ENCODE results near the gene KIF25.
"Not testable (repeated sequence)": the region's sequence is repeated elsewhere in the genome, so short reads cannot be mapped to it uniquely, and the experiment has no call there.

Gene KIF25

DNA sequence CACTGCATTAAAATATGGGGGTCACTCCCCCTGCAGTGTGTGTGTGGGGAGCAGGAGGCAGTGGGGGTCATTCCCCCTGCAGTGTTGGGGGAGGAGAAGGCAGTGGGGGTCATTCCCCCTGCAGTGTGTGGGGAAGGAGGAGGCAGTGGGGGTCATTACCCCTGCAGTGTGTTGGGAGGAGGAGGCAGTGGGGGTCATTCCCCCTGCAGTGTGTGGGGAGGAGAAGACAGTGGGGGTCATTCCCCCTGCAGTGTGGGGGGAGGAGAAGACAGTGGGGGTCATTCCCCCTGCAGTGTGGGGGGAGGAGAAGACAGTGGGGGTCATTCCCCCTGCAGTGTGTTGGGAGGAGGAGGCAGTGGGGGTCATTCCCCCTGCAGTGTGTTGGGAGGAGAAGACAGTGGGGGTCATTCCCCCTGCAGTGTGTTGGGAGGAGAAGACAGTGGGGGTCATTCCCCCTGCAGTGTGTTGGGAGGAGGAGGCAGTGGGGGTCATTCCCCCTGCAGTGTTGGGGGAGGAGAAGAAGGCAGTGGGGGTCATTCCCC, 21.3 kb upstream of the KIF25 start:
- not testable (repeated sequence) for FAIRE-seq

- FAIRE-seq, result no peak
Observed at GRCh38 chr6:167976708-167977107, 20.8 kb upstream of the KIF25 start.

- FAIRE-seq, result no peak
Observed at GRCh38 chr6:167977717-167978467, 19.6 kb upstream of the KIF25 start.

GRCh38 chr6:167978607-167979006, 18.9 kb upstream of the KIF25 start:
- FAIRE-seq, result no peak

- FAIRE-seq, result no peak
Observed at GRCh38 chr6:167979436-167980139, 17.9 kb upstream of the KIF25 start.

- FAIRE-seq, result no peak
Observed at GRCh38 chr6:167980911-167981580, 16.4 kb upstream of the KIF25 start.

DNA sequence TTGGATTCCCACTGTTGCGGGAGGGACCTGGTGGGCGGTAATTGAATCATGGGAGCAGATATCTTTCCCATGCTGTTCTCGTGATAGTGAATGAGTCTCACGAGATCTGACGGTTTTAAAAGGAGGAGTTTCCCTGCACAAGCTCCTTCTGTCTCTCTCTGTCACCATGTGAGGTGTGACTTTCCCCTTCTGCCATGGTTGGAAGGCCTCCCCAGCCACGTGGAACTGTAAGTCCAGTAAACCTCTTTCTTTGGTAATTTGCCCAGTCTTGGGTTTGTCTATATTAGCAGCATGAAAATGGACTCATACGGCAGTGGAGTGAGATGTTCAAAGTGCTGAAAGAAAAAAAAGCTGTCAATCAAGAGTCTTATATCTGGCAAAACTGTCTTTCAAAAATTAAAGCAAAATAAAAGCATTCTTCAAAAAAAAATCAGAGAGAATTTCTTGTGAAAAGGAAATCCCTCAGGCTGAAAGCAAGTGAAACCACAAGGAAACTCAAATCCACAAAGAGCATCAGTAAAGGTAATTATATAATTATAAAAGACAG, 15.5 kb upstream of the KIF25 start:
- FAIRE-seq, result no peak

DNA sequence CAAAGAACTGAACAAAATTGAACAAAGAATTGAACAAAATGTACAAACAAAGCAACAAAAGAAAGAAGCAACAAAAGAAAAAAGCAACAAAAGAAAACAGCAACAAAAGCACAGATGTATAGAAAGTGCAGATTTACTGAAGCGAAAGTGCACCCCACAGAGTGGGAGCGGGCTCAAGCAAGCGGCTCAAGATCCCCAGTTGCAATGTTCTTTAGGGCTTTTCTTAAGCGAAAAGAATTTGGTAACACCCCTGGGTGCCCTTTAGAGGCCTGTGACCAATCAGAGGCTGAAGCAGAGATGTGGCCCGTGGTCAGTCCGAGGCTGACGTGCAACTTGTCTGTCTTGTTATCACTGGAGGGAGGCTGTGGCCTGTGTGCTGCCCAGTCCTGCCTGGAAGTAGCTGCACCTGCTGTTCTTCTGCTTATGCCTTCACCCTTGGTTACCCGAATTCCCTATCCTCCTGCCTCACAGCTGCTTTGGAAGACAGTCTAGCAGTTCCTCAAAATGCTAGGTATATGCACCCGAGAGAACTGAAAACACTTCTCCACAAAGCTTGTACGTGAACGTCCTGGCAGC, 13.2 kb upstream of the KIF25 start:
- FAIRE-seq, result no peak

DNA sequence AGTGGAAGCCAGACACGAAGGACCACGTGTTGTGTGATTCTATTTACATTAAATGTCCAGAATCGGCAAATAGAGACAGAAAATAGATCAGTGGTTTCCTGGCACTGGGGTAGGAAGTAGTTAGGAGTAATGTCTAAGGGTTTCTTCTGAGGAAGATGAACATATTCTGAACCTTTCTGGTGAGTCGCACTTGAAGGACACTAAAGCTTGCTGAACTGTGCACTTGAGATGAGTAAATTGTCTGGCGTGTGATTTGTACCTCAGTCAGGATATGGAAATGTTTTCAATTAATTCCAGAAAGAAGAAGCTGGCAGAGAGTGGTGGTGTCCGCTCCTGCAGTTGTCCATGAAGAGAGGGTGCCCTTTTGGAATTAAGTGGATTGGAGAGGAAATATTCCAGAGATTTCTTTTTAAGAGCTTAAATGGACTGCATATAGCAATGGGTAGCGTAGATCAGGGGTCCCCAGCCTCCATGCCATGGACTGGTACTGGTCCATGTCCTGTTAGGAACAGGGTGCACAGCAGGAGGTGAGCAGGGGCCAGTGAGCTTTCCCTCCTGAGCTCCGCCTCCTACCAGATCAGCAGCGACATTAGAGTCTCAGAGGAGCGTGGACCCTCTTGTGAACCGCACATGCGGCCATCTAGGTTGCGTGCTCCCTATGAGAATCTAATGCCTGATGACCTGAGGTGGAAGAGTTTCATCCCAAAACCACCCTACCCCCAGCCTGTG, 12.4 kb upstream of the KIF25 start:
- no peak for FAIRE-seq

DNA sequence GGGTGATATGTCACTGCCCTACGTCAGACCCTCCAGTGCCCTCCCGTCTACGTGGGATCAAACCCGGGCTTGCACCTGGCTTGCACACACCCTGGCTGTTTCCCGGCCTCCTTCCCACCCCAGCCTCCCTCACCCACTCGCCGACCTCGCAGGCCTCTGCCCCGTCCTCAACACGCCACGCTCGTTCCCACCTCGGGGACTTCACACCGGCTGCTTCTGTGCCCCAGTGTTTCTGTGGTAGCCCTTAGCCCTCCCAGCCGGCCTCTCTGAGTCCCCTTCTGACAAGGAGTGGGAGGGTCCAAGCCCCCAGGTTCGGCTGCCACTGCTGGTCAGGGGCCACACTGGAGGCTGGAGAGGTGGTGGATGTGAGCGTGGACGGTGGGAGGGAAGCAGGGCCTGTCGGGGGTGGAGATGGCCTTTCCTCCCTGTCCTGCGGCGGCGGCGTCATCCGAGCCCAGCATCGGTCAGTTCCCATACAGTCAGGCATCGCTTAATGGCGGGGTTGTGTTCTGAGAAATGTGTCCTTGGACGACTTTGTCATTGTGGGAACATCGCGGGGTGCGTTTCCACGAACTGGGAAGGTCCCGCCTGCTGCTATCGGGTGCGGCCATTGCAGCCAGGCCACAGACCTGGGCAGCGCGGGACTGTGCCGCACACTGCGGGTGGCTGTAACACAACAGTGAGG, 11.4 kb upstream of the KIF25 start:
- FAIRE-seq, result no peak

GRCh38 chr6:167987396-167988153, 9.9 kb upstream of the KIF25 start:
- FAIRE-seq, result no peak

GRCh38 chr6:167988154-167988495, 9.3 kb upstream of the KIF25 start:
- no peak for FAIRE-seq

GRCh38 chr6:167988945-167989841, 8.3 kb upstream of the KIF25 start:
- FAIRE-seq, result no peak

- no peak for FAIRE-seq
Observed at GRCh38 chr6:167990016-167990945, 7.2 kb upstream of the KIF25 start.

DNA sequence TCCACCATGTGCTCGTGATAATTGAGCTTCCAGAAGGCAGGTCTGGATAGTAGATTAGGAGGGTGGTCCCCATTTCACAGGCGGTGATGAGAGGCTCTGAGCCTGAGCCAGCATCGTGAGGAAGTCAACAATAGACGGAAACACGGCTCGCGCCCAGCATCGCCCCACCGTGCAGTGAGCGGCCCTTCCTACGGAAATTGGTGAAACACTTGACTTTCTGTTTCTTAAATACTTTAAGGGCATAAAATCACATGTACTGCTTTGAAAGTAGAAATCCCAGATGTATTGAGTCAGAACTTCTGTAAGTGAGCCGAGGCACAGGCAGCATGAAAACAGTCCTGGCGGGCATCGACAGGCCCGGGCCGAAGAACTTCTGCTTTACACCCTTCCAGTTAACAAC, 4.3 kb upstream of the KIF25 start:
- FAIRE-seq, result no peak

GRCh38 chr6:167993831-167994230, 3.6 kb upstream of the KIF25 start:
- no peak for FAIRE-seq

GRCh38 chr6:167995302-167995701, 2.2 kb upstream of the KIF25 start:
- FAIRE-seq, result no peak

GRCh38 chr6:167995731-167996151, 1.7 kb upstream of the KIF25 start:
- FAIRE-seq, result no peak

All from G401.6 (cell line).